Measurements from ENCODE around the gene INSL3. TPM values are rescaled to one million over a fixed set of nuclear protein-coding genes. Genes with fewer than 3 reads are reported as not detected.

Gene INSL3
- total RNA-seq, 1 experiment from 2014 or later = 0.57 TPM

DNA sequence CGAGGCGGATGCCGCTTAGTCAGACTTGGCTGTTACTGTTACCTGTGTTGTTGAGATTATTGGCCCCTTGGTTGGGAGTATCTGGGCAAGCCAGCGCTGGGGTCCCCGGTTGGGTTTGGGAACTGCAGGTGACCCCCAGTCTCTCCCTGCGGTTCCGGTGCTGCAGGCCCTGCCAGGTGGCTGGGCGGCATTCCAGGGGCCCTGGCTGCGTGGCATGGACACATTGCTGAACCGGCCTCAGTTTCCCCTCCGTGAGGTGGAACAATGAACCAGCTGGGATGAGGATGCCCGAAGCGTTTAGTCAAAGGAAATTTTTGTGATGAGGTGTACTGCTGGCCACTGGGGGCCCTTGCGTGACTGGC lies 25.8 kb downstream of the INSL3 start:
- ATAC-seq (no peak), DNase-seq (ENCODE audit: low read depth, low spot score) (no peak)
- 0 out of 2 replicates have a peak, but pooled peaks cover 2% of the 10 kb centered on the region for H3K4me1 ChIP-seq (ENCODE audit: control insufficient read depth, insufficient read depth, low read length)
- no peaks in the 10 kb centered on the region for H3K27me3 ChIP-seq (ENCODE audit: control insufficient read depth, insufficient read depth, low read length)
- intact Hi-C loops (cut with micrococcal nuclease; ENCODE audit: unreplicated experiment) = no loop called here
- no TSS peak for BruUV-seq (replicated peaks)
- H3K4me3 ChIP-seq (ENCODE audit: low read depth in 2 of 2, low read length in 2 of 2) = peak overlapping the region; percentile 41 to 60; a peak in 3 of 4 replicates
- H3K27ac ChIP-seq (ENCODE audit: low read length) = no peak overlapping the region
- CTCF ChIA-PET = no interaction called here
- no peaks in the 10 kb centered on the region; the same call in 1 of the 2 replicates for H3K36me3 ChIP-seq (ENCODE audit: control insufficient read depth, insufficient read depth, low read length)
- no peaks in the 10 kb centered on the region for H3K9me3 ChIP-seq (ENCODE audit: control insufficient read depth, insufficient read depth, low read depth, low read length)
- in situ Hi-C loops (cut with HindIII; ENCODE audit: low pct_unique_long_range_greater_than_20kb, low sequenced_read_pairs) = no loop called here
- TF ChIP-seq, protein P1, sequence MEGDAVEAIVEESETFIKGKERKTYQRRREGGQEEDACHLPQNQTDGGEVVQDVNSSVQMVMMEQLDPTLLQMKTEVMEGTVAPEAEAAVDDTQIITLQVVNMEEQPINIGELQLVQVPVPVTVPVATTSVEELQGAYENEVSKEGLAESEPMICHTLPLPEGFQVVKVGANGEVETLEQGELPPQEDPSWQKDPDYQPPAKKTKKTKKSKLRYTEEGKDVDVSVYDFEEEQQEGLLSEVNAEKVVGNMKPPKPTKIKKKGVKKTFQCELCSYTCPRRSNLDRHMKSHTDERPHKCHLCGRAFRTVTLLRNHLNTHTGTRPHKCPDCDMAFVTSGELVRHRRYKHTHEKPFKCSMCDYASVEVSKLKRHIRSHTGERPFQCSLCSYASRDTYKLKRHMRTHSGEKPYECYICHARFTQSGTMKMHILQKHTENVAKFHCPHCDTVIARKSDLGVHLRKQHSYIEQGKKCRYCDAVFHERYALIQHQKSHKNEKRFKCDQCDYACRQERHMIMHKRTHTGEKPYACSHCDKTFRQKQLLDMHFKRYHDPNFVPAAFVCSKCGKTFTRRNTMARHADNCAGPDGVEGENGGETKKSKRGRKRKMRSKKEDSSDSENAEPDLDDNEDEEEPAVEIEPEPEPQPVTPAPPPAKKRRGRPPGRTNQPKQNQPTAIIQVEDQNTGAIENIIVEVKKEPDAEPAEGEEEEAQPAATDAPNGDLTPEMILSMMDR (IDR thresholded peaks at IDR 0.05) = no peak
- TF ChIP-seq POLR2AphosphoS5 (IDR thresholded peaks at IDR 0.05; ENCODE audit: low read depth, low read length) = no peak
- TF ChIP-seq SIN3A (IDR thresholded peaks at IDR 0.05; ENCODE audit: borderline replicate concordance, insufficient read depth, low read depth, low read length) = no peak
- TF ChIP-seq TCF7L2 (IDR thresholded peaks at IDR 0.05; ENCODE audit: low read depth, low read length) = no peak
- TF ChIP-seq, protein P2, sequence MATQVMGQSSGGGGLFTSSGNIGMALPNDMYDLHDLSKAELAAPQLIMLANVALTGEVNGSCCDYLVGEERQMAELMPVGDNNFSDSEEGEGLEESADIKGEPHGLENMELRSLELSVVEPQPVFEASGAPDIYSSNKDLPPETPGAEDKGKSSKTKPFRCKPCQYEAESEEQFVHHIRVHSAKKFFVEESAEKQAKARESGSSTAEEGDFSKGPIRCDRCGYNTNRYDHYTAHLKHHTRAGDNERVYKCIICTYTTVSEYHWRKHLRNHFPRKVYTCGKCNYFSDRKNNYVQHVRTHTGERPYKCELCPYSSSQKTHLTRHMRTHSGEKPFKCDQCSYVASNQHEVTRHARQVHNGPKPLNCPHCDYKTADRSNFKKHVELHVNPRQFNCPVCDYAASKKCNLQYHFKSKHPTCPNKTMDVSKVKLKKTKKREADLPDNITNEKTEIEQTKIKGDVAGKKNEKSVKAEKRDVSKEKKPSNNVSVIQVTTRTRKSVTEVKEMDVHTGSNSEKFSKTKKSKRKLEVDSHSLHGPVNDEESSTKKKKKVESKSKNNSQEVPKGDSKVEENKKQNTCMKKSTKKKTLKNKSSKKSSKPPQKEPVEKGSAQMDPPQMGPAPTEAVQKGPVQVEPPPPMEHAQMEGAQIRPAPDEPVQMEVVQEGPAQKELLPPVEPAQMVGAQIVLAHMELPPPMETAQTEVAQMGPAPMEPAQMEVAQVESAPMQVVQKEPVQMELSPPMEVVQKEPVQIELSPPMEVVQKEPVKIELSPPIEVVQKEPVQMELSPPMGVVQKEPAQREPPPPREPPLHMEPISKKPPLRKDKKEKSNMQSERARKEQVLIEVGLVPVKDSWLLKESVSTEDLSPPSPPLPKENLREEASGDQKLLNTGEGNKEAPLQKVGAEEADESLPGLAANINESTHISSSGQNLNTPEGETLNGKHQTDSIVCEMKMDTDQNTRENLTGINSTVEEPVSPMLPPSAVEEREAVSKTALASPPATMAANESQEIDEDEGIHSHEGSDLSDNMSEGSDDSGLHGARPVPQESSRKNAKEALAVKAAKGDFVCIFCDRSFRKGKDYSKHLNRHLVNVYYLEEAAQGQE (IDR thresholded peaks at IDR 0.05; ENCODE audit: insufficient read depth in 1 of 2, low read depth in 2 of 2, low read length in 1 of 2) = no peak
- POLR2A ChIA-PET = no interaction called here

DNA sequence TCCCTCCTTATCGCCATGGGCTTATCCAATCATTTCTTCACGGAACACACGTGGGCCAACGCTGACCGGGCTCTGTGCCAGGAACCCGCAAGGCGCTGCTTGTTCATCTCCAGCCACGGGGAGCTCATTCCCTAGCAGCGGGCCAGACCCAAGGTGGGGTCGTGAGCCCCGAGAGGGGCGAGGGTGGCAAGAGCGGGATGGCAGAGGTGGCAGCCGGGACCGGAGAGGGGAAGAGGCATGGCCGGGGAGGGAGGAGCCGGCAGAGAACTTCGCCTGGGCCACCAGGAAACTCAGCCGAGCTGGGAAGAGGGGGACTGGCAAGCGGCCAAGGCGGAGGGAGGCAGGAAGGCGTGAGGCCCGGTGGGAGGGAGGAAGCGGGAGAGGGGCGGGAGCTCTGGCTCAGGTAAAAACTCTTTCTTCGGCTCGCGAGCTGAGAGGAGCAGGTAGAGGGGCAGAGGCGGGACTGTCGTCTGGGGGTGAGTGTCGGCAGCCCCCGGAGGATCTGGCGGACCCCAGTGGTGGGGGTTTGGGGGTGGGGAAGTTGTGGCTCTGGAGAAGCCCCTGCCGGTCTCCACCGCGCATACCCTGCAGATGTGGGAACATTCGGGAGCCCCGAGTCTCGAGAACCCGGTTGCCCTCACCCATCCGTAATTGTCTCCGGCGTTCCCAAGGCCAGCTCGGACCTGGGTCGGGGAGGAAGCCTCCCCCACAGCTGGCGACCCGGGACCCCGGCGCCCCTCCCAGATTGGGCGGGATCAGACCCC lies 26.4 kb downstream of the INSL3 start, which contains the start of gene B3GNT3:
TSS of gene B3GNT3 (plus strand) at position 408 of the 764 bp plus-strand sequence. CDS start 12,670 bp downstream, outside the sequence.
- no peaks in the 10 kb centered on the region for H3K27me3 ChIP-seq (ENCODE audit: control insufficient read depth, insufficient read depth, low read length)
- H3K4me3 ChIP-seq (ENCODE audit: low read depth in 2 of 2, low read length in 2 of 2) = peak within 1 kb of the TSS; percentile 41 to 60
- ChIA-PET POLR2A (no interaction called here), CTCF (no interaction called here)
- intact Hi-C loops (cut with micrococcal nuclease; ENCODE audit: unreplicated experiment) (no loop called here), in situ Hi-C loops (cut with HindIII; ENCODE audit: low pct_unique_long_range_greater_than_20kb, low sequenced_read_pairs) (no loop called here)
- H3K27ac ChIP-seq (ENCODE audit: low read length) = no peak within 1 kb of the TSS
- H3K4me1 ChIP-seq (ENCODE audit: control insufficient read depth, insufficient read depth, low read length) = 0 out of 2 replicates have a peak, but pooled peaks cover 2% of the 10 kb centered on the region
- DNase-seq (ENCODE audit: low read depth, low spot score) = no peak
- TF ChIP-seq POLR2AphosphoS5 (IDR thresholded peaks at IDR 0.05; ENCODE audit: low read depth, low read length) (no peak), SIN3A (IDR thresholded peaks at IDR 0.05; ENCODE audit: borderline replicate concordance, insufficient read depth, low read depth, low read length) (no peak), TCF7L2 (IDR thresholded peaks at IDR 0.05; ENCODE audit: low read depth, low read length) (no peak)
- TF ChIP-seq, protein P2 (IDR thresholded peaks at IDR 0.05; ENCODE audit: insufficient read depth in 1 of 2, low read depth in 2 of 2, low read length in 1 of 2) = no peak
- TF ChIP-seq, protein P1 (IDR thresholded peaks at IDR 0.05) = no peak
- ATAC-seq = peak; percentile 59
- H3K36me3 ChIP-seq (ENCODE audit: control insufficient read depth, insufficient read depth, low read length) = no peaks in the 10 kb centered on the region; the same call in 1 of the 2 replicates
- H3K9me3 ChIP-seq (ENCODE audit: control insufficient read depth, insufficient read depth, low read depth, low read length) = no peaks in the 10 kb centered on the region
- BruUV-seq (replicated peaks) = no TSS peak
